ENCODE results near the gene CHCHD3. TPM values are rescaled to one million over a fixed set of nuclear protein-coding genes. Genes with fewer than 3 reads are reported as not detected.

Gene CHCHD3
- total and polyA plus RNA-seq, 2 donors from 2014 or later: 53.9 to 77.3 TPM

GRCh38 chr7:133025056-133025455 lies 56.8 kb downstream of the CHCHD3 start:
- TF ChIP-seq, protein P1, sequence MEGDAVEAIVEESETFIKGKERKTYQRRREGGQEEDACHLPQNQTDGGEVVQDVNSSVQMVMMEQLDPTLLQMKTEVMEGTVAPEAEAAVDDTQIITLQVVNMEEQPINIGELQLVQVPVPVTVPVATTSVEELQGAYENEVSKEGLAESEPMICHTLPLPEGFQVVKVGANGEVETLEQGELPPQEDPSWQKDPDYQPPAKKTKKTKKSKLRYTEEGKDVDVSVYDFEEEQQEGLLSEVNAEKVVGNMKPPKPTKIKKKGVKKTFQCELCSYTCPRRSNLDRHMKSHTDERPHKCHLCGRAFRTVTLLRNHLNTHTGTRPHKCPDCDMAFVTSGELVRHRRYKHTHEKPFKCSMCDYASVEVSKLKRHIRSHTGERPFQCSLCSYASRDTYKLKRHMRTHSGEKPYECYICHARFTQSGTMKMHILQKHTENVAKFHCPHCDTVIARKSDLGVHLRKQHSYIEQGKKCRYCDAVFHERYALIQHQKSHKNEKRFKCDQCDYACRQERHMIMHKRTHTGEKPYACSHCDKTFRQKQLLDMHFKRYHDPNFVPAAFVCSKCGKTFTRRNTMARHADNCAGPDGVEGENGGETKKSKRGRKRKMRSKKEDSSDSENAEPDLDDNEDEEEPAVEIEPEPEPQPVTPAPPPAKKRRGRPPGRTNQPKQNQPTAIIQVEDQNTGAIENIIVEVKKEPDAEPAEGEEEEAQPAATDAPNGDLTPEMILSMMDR (IDR thresholded peaks at IDR 0.05; ENCODE audit: borderline replicate concordance, extremely low read depth, insufficient read depth): no peak
- Histone ChIP-seq H3K27ac (ENCODE audit: low read depth in 2 of 2, low read length in 2 of 2) (no peak overlapping the region), H3K4me1 (ENCODE audit: control insufficient read depth in 2 of 3, insufficient read depth in 2 of 3, low read depth in 1 of 3, low read length in 3 of 3) (peaks cover 0 to 2% (median 0%) of the 10 kb centered on the region in 3 donors), H3K4me3 (ENCODE audit: low read length in 3 of 3) (no peak overlapping the region), H3K27me3 (ENCODE audit: control insufficient read depth, insufficient read depth, low read length) (no peaks in the 10 kb centered on the region), H3K9ac (ENCODE audit: low read length in 3 of 3) (no peak overlapping the region), H3K9me3 (ENCODE audit: control insufficient read depth in 2 of 3, insufficient read depth in 1 of 3, low read length in 3 of 3) (no peaks in the 10 kb centered on the region), H3K36me3 (ENCODE audit: control insufficient read depth in 2 of 3, insufficient read depth in 3 of 3, low read length in 3 of 3) (no peaks in the 10 kb centered on the region)
- intact Hi-C loops (cut with DNase I): no loop called here
- DNase-seq: no peak
- FAIRE-seq: no peak

DNA sequence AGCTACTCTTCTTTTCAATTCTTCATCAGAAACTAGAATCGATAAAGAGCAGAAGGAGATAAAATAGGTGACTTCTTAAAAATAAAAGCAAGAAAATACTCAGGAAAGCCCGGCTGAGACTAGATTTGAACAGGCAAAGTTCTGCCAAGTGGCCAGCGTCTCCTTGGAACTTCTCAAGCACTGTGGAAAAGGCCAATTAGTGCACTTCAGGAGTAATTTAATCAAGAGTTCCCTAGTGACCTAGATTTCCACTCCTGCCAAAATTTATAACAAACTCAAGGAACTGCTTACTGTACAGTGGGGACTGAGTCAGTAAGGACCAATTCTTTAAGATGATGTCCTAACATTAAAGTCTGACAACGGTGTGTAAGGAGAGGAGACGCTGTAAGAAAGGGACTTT lies 57.3 kb downstream of the CHCHD3 start:
- Histone ChIP-seq H3K4me3 (ENCODE audit: low read length in 3 of 3) (no peak overlapping the region), H3K36me3 (ENCODE audit: control insufficient read depth in 2 of 3, insufficient read depth in 3 of 3, low read length in 3 of 3) (no peaks in the 10 kb centered on the region), H3K27me3 (ENCODE audit: control insufficient read depth, insufficient read depth, low read length) (no peaks in the 10 kb centered on the region), H3K27ac (ENCODE audit: low read depth in 2 of 2, low read length in 2 of 2) (no peak overlapping the region), H3K9me3 (ENCODE audit: control insufficient read depth in 2 of 3, insufficient read depth in 1 of 3, low read length in 3 of 3) (no peaks in the 10 kb centered on the region), H3K9ac (ENCODE audit: low read length in 3 of 3) (no peak overlapping the region), H3K4me1 (ENCODE audit: control insufficient read depth in 2 of 3, insufficient read depth in 2 of 3, low read depth in 1 of 3, low read length in 3 of 3) (peaks cover 0 to under 1% (median 0%) of the 10 kb centered on the region in 3 donors)
- TF ChIP-seq, protein P1 (IDR thresholded peaks at IDR 0.05; ENCODE audit: borderline replicate concordance, extremely low read depth, insufficient read depth): no peak
- intact Hi-C loops (cut with DNase I): no loop called here
- no peak for DNase-seq
- no peak for FAIRE-seq

DNA sequence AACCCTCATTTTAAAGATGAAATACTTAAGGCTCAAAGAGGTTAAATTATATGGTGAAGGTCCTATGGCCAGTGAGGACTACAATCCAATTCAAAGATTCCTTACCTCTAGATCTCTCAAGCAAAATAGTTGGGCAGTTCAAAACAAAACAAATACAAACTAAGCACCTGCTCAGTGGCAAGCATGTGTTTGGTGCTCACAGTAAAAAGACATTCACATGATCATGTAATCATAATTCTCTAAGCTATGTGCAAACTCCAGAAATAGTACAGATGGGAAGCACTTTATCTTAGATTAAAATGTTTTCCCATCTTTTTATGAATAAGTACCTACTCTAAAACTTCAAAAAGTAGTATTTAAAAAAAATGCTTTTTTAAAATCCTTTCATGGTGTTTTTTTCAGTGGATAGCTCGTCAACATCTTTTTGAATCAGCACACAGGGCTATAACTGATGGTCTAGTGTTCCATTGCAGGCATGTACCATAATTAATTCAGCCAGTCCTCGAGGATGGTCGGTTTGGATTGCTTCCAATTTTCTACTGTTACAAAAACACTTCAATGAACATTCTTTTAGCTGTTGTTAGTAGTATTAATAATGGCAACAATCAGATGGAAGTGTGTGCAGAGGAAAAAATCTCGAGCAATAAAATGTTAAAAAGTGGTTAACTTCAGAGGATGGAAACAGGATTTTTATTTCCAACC lies 58.4 kb downstream of the CHCHD3 start:
- Histone ChIP-seq H3K36me3 (ENCODE audit: control insufficient read depth in 2 of 3, insufficient read depth in 3 of 3, low read length in 3 of 3) (no peaks in the 10 kb centered on the region), H3K27ac (ENCODE audit: low read depth in 2 of 2, low read length in 2 of 2) (no peak overlapping the region), H3K27me3 (ENCODE audit: control insufficient read depth, insufficient read depth, low read length) (no peaks in the 10 kb centered on the region), H3K9me3 (ENCODE audit: control insufficient read depth in 2 of 3, insufficient read depth in 1 of 3, low read length in 3 of 3) (no peaks in the 10 kb centered on the region), H3K9ac (ENCODE audit: low read length in 3 of 3) (no peak overlapping the region), H3K4me1 (ENCODE audit: control insufficient read depth in 2 of 3, insufficient read depth in 2 of 3, low read depth in 1 of 3, low read length in 3 of 3) (no peaks in the 10 kb centered on the region), H3K4me3 (ENCODE audit: low read length in 3 of 3) (no peak overlapping the region)
- DNase-seq: no peak
- no peak for FAIRE-seq
- TF ChIP-seq, protein P1 (IDR thresholded peaks at IDR 0.05; ENCODE audit: borderline replicate concordance, extremely low read depth, insufficient read depth): no peak
- intact Hi-C loops (cut with DNase I): no loop called here

Measured in kidney (tissue), 14 donors.